Effector CD8-positive, alpha-beta T cell (primary cell): ENCODE data around the gene CMPK1.
"Not testable (repeated sequence)": the region's sequence is repeated elsewhere in the genome, so short reads cannot be mapped to it uniquely, and the experiment has no call there.

Source experiments
- DNase-seq: peaks from one replicate; lab custom pipeline; 2025; lab: John Stamatoyannopoulos, UW

Gene CMPK1

GRCh38 chr1:47338249-47339077, 4.9 kb downstream of the CMPK1 start:
- DNase-seq: no peak

GRCh38 chr1:47340227-47340626, 6.6 kb downstream of the CMPK1 start:
- no peak for DNase-seq

- DNase-seq: not testable (repeated sequence)
Observed at GRCh38 chr1:47346979-47347378, 13.4 kb downstream of the CMPK1 start.

GRCh38 chr1:47347735-47348134, 14.1 kb downstream of the CMPK1 start:
- DNase-seq: no peak

GRCh38 chr1:47348246-47348645, 14.7 kb downstream of the CMPK1 start:
- no peak for DNase-seq

- no peak for DNase-seq
Observed at GRCh38 chr1:47351305-47351704, 17.7 kb downstream of the CMPK1 start.

GRCh38 chr1:47361380-47361779, 27.8 kb downstream of the CMPK1 start:
- DNase-seq: no peak

- DNase-seq: no peak
Observed at GRCh38 chr1:47362828-47363227, 29.2 kb downstream of the CMPK1 start.

- DNase-seq: no peak
Observed at GRCh38 chr1:47367651-47368050, 34.1 kb downstream of the CMPK1 start.

- no peak for DNase-seq
Observed at GRCh38 chr1:47371016-47371517, 37.5 kb downstream of the CMPK1 start.

- no peak for DNase-seq
Observed at GRCh38 chr1:47374501-47374900, 40.9 kb downstream of the CMPK1 start.

- DNase-seq: no peak
Observed at GRCh38 chr1:47378147-47378546, 44.6 kb downstream of the CMPK1 start.

- no peak for DNase-seq
Observed at GRCh38 chr1:47380699-47381098, 47.1 kb downstream of the CMPK1 start.

GRCh38 chr1:47382399-47382983, 48.9 kb downstream of the CMPK1 start:
- DNase-seq: no peak

GRCh38 chr1:47384083-47384482, 50.5 kb downstream of the CMPK1 start:
- no peak for DNase-seq

GRCh38 chr1:47385020-47385419, 51.4 kb downstream of the CMPK1 start:
- no peak for DNase-seq

- DNase-seq: no peak
Observed at GRCh38 chr1:47386268-47386667, 52.7 kb downstream of the CMPK1 start.

GRCh38 chr1:47388030-47388890, 54.7 kb downstream of the CMPK1 start:
- no peak for DNase-seq

- DNase-seq: no peak
Observed at GRCh38 chr1:47388891-47389238, 55.3 kb downstream of the CMPK1 start.

GRCh38 chr1:47389731-47390130, 56.1 kb downstream of the CMPK1 start:
- no peak for DNase-seq

GRCh38 chr1:47390843-47391242, 57.3 kb downstream of the CMPK1 start:
- no peak for DNase-seq

- DNase-seq: no peak
Observed at GRCh38 chr1:47393141-47393540, 59.6 kb downstream of the CMPK1 start.

GRCh38 chr1:47395433-47395832, 61.8 kb downstream of the CMPK1 start:
- DNase-seq: no peak
